HG03045 (cell line): Measurements from ENCODE around the gene GREB1L.

ENCODE experiments used
- ATAC-seq: cut with Tn5 transposase; IDR thresholded peaks from one replicate; pipeline ENCODE4 v1.9.1; 2021; ENCODE audit warnings: mild to moderate bottlenecking, moderate library complexity; ENCODE audit not compliant: unreplicated experiment

GREB1L gene

DNA sequence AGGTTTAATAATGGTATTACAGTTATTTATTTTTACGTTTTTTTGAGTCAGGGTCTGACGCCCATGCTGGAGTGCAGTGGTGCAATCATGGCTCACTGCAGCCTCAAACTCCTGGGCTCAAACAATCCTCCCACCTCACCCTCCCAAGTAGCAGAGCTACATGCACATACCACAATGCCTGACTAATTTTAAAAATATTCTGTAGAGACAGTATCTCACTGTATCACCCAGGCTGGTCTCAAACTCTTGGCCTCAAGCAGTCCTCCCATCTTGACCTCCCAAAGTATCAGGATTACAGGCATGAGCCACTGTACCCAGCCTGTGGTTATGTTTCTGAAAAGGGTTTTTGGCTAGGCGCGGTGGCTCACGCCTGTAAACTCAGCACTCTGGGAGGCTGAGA, 237.7 kb downstream of the GREB1L start:
- ATAC-seq, result no peak

DNA sequence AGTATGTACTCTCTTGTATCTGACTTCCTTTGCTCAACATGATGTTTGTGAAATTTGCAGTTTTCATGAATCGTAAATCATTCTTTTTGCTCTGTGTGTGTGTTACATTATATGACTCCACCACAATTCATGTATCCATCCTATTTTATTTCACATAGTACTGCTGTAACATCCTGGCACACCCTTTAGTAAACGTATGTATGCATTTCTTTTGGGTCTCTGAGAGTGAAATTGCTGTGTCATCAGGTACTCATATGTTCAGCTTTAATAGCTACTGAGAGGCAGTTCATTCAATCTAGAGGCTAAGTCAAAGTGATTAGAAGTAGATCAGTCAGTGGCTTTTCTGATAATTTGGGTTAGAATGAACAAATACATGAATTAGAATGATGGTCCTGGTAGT, 239.7 kb downstream of the GREB1L start:
- no peak for ATAC-seq

DNA sequence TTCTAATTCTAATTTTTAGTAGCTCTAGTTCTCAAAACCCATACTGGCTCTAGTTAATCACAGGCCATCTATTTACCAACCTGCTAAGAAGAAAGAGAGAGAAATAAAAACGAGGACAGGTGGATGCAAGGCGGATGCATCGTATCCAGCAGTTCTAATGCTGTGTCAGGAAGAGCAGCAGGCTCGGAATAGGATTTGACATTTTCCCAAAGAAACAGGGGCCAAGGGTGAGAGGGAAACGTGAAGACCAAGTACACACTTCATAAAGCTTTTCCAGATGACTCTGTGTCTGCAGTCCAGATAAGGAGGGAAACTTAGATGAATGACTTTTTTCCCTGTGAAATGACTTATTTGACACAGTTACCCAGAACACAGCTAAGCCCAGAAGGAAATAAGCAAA, 241.0 kb downstream of the GREB1L start:
- ATAC-seq, result no peak

DNA sequence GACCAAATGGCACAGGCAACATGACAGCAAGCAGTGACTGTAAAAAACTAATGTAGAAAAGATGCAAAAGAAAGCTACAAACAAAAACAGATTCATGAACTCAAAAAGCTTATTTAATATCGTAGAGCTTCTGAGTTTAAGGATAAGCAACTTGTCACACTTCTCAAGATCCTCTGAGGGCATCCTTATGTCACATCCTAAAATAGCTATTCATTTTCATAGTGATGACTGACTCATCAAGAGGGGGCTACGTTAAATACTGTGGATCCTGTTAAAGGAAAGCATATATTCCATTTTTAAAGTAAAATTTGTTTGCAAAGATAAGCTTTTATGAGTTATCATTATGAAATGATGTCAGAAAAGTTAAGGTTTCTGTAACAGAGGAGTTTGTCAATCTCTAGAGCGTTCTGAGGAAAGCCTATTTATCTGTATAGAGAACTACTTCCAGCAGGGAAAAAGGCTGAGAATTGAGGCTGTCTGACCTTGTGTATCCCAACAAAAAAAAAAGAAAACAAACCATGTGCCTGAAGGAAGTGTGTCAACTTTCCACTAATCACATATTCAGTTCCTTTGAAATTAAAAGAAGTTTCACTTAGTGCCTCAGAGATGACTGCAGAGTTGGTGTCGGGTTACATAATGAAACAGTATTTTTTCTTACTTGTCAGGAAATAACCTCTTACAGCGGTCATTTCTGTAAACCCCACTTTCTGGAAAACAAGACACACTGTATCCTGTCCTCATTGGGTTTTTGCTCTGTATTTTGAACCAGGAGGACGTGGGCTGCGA, 243.0 kb downstream of the GREB1L start:
- ATAC-seq, result no peak

DNA sequence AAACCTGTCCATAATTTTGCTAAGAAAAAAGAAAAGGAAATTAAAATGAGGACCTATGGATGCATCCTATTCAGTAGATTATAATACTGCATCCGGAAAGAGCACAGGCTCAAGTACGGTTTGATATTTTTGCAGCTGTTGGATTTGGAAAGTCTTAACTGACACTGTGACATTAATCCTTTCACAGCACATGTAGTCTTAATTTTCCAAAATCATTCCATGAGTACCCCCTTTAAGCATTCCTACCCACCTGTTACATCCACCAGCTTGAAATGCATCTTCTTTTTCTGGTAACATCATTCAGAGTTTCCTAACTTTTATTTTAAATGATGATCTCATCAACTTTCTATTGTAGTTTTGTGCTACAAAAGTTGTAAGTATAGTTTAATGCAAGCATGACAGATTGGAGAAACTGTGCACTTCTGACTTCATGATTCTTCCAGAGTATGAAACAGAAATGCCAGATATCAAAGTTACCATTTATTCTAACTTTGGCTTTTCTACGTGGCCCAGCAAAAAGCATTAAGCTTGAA, 244.9 kb downstream of the GREB1L start:
- ATAC-seq, result no peak

DNA sequence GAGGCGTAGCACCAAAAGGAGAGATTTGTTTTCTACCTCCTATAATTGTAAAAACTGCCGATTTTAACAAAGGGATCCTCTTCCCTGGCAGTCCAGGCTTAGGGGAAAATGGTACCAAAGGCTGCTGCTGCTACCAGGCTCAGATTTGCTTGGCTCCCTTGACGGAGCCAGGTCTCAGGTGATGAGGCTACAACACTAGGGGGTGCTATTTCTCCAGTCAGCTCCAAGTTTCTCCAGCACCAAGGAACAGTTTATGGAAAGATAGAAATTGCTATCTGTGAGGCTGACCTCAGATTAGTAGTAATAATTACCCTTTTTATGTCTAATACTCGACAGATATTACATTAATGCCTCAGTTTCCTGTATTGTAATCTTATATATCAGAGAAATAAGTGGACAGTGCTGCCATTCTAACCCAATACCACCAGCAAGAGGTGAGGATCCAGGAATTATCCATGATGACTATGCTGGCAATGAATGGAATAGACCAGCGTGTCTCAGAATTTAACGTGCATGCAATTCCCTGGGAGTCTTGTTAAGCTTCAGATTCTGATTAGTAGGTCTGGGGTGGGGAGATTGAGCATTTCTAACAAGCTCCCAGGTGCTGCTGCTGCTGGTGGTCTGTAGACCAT, 247.2 kb downstream of the GREB1L start:
- ATAC-seq, result no peak

DNA sequence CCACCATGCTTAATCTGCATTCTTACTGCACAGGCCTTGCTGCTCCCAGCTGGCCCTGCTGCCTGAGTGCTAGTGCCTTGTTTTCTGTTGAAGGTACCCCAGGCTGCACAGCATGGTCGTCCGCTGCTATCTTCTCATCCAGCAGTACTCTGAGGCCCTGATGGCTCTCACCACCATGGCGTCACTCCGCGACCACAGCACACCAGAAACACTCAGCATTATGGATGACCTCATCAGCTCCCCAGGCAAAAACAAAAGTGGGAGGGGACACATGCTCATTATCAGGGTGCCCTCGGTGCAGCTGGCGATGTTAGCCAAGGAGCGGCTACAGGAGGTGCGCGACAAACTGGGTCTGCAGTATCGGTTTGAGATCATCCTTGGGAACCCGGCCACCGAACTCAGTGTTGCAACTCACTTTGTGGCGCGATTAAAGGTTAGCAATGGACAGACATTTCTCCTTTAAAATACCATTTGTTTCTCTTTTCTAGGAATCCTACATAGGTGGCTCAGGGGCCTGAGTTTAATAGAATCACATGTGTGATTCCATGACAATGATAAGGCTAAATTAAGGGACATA, 248.0 kb downstream of the GREB1L start:
- no peak for ATAC-seq

DNA sequence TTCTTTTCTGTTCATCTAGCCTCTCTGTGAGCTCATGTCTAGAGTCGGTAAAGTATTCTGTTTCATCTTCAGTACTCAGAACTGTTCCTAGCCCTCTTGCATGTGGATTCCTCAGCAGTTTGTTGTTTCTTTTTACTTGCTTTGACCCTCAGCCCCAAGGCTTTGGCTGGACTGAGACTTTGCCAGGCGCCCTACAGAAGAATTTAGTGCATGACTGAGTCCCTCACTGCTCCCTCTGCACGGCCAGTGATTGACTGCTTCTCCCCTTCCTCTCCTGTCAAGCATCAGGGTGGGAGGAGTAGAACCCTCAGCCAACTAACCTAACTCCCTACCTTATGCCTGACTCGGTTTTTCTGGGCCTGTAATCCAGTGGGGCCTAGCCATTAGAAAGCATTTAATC, 248.7 kb downstream of the GREB1L start:
- no peak for ATAC-seq

DNA sequence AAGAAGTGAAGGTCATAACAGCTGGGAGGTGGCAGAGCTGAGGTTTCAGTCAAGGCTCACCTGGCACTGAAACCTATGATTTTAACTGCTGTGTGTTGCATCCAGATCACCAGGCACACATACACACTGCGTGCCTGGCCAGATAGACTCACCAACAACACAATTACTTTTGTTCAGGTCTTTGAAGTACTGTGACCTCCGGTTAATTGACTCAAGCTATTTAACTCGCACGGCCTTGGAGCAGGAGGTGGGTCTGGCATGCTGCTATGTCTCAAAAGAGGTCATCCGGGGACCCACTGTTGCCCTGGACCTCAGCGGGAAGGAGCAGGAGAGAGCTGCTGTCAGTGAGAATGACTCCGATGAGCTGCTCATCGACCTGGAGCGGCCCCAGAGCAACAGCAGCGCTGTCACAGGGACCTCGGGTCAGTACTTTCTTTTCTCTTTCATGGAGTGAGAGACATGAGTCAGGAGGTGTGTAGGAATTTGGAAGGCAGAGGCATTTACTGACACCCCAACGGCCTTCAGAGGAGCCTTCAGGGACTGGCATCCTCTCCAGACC, 254.3 kb downstream of the GREB1L start:
- ATAC-seq, result no peak

DNA sequence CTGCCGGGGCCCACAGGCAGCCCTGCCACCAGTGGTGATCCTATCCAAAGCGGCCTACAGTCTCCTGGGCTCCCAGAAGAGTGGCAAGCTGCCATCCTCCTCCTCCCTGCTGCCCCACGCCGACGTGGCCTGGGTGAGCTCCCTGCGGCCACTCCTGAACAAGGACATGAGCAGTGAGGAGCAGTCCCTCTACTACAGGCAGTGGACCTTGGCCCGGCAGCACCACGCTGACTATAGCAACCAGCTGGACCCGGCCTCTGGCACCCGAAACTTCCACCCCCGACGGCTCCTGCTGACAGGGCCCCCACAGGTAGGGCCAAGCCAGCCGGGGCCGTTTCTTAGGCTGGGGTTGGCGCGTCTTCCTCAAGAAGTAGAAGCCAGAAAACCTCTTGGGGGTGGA, 258.0 kb downstream of the GREB1L start:
- no peak for ATAC-seq

DNA sequence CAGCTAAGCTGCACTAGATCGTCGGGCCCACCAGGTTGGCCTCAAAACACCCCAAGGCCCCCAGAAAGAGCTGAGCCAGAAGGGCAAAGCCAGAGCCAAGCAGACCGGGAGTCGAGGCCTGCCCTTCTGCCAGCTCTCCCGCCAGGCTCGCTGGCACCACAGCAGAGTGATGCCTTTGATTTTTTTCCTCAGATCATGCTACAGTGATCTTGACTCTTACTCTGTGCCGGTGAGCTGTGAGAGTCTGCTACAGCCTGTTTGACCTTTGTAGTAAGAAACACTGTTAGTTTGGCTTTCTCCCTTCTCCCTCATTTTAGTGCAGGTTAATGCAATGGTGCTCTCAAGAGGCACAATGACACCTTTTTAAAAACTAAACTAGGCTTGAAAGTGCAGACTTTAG, 260.6 kb downstream of the GREB1L start:
- ATAC-seq, result no peak

DNA sequence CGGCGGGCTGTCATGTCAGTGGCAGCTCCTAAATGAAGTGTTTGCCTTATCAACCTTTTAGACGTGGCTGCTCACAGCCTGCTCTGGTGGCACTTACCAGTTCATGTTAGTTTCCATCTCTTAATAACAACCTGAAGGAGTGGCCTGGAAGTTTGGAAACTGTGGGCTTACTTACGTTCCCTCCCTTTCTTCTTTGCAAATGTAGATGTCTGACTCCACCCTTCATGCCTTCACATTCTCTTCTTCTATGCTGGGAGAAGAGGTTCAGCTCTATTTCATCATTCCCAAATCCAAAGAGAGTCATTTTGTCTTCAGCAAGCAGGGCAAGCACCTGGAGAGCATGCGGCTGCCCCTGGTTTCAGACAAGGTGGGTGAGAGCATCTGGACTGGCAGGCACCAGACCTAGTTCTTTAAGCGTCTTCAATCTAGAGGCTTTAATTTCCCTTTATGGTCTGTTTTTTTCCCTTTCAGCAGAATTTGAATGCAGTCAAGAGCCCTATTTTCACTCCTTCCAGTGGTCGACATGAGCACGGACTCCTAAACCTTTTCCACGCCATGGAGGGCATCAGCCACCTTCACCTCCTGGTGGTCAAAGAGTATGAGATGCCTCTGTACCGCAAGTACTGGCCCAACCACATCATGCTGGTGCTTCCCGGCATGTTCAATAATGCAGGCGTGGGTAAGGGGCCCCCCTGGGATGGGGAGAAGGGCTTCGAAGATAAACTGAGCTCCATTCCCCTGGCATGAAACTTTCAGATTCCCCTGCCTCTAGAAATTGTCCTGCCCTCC, 266.1 kb downstream of the GREB1L start:
- ATAC-seq, result no peak

DNA sequence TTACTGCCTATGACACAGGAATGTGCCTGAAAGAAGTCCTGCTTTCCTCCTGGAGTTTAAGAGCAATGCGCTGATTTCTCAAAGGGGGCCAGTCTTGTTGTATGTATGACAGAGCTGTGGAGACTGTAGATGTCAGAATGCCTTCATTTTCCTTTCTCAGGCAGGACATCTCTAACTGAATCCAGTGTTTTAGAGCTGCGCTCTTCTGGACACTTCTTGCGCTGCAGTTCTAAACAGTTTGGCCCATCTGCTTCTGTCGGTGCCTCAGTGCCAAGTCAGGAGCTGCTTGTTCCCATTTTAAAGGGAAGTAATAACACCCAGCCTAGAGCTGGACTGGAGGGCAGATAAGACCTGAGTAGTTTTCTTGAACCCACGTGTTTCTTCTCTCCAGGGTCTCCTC, 267.0 kb downstream of the GREB1L start:
- ATAC-seq, result no peak

DNA sequence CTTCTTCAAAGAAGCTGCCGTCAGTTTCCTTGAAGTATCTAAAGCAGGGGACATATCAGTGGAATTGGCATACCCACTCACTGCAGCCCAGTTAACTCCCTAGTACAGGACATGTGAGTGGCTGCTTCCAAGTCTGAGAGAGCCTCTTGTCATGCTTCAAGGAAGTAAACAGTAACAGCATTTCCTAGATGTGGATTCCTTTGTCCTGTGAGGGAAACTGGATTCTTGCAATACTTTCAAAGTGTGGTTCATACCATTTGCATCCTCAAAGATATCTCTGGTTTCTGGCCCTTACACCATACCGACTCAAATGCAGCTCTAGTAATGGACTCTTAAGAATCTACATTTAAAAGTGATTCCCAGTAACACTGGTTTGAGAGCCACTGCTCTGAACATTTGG, 271.3 kb downstream of the GREB1L start:
- no peak for ATAC-seq

DNA sequence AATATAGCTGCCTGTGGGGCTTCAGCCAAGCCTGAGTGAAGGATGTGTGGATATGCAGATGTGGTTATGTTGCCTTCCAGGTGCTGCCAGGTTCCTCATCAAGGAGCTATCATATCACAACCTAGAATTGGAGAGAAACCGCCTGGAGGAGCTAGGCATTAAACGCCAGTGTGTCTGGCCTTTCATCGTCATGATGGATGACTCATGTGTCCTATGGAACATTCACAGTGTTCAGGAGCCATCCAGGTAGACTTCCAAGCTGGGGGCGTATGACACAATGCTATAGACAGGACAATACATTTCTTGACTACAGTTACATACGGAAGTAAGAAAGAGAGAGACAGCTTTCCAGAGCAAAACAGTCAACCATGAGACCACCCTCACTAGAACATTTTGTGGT, 271.7 kb downstream of the GREB1L start:
- ATAC-seq, result no peak

DNA sequence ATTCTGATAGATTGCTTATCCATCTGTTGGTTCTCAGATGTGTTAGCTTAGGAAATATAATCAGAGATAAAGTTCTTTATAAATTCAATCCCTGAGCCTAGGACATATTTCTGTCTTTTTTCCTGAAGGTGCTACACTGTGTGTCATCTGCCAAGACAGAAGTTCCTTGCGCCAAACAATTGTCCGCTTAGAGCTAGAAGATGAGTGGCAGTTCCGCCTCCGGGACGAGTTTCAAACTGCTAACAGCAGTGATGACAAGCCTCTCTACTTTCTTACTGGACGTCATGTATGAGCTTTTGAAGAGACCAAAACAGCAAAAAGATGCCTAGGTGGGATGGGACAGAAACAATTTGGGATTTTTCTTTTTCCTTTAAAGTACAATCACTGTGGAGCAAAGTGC, 280.5 kb downstream of the GREB1L start:
- ATAC-seq, result no peak

DNA sequence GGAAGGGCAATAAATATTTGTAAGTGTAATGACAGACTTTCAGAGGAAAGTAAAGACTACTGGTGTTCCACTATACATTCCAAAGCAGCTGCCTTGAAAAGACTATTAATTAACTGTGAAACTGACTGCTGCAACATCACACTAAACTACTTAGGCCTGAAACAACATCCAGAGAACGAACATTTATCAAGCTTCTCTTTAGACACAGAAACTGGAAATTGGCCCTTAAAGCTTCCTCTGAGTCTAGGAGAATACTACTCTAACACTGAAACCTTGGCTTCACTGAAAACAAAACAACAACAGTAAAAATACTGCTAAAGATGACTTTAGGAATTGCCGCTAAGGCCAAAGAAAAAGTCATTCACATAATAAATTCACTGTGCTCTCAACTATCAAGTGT, 283.9 kb downstream of the GREB1L start:
- no peak for ATAC-seq

DNA sequence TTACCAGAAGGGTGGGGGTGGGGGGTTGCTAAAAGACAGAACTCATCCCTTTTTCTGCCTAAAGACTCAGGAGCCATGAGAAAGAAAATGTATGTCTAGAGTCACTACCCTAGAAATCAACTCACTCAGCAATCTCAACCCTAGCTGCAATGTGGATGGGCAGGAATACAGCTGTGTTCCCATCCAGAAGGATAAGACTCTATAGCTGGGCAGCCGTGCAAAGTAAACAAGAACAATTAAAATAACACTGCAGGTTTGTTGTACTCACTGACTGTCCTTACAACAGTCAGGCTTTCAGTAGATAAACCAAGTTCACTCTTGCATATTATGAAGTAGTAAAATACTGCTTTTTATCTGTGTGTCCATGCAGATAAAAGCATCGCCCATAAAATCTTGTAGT, 284.4 kb downstream of the GREB1L start:
- no peak for ATAC-seq

DNA sequence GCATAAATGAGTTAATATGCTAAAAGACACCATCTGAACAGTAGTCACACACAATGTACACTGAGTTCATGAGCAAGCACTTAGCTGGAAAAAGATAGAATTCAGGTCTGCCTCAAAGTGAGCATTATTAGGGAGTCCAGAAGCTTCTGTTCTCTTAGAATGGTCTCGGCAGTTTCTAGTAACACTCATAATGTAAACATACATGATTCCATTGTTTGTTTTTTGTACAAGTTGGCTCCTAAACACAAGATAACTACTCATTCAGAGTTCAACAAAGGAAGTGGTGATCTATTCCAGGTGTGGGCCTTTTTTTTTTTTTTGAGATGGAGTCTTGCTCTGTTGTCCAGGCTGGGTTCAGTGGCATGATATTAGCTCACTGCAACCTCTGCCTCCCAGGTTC, 292.3 kb downstream of the GREB1L start:
- no peak for ATAC-seq

DNA sequence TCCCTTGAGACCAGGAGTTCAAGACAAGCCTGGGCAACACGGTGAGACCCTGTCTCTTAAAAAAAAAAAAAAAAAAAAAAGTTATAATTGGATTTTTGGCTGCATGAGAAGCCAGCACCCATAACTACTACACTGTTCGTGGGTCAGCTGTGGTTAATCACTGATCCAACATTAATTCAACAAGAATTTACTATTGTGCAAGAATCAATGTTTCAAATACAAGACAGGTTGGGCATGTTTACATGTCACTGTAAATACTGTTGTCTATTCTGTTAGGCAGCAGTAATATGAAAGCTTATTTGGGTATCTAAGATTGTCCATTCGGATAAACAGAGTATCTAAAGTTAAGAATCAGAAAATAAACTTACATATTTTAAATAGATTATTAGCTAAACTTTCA, 296.2 kb downstream of the GREB1L start:
- no peak for ATAC-seq

DNA sequence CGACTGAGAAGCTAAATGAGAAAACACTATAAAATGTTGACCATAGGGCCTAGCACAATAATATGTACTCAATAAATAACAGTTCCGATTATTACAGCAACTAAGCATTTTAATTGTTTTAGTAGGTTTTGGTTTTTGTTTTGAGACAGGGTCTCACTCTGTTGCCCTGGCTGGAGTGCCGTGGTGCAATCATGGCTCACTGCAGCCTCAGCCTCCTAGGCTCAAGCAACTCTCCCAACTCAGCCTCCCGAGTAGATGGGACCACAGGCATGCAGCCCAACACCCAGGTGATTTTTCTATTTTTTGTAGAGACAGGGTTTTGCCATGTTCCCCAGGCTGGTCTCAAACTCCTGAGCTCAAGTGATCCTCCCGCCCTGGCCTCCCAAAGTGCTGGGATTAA, 304.4 kb downstream of the GREB1L start:
- ATAC-seq, result no peak
